IPS-18a (cell line): ENCODE results near the gene TRIM17.

Experiments
- H3K27ac ChIP-seq: one replicate; pipeline ENCODE4 v1.5.1; 2013; ENCODE audit warnings: low read length
- H3K27me3 ChIP-seq: one replicate; pipeline ENCODE4 v1.6.1; 2013; ENCODE audit warnings: mild to moderate bottlenecking, low read length; ENCODE audit not compliant: control insufficient read depth, insufficient read depth
- H3K36me3 ChIP-seq: one replicate; pipeline ENCODE4 v1.6.1; 2013; ENCODE audit warnings: low read depth, low read length; ENCODE audit not compliant: control insufficient read depth
- H3K4me1 ChIP-seq: one replicate; pipeline ENCODE4 v1.6.1; 2013; ENCODE audit warnings: low read depth, low read length; ENCODE audit not compliant: control insufficient read depth
- H3K4me3 ChIP-seq: one replicate; pipeline ENCODE4 v1.5.1; 2013; ENCODE audit warnings: low read length
- H3K9ac ChIP-seq: one replicate; pipeline ENCODE4 v1.6.1; 2013; ENCODE audit warnings: mild to moderate bottlenecking, low read length, moderate library complexity
- H3K9me3 ChIP-seq: one replicate; pipeline ENCODE4 v1.6.1; 2013; ENCODE audit warnings: low read depth, low read length; ENCODE audit not compliant: control insufficient read depth

The TRIM17 gene, protein sequence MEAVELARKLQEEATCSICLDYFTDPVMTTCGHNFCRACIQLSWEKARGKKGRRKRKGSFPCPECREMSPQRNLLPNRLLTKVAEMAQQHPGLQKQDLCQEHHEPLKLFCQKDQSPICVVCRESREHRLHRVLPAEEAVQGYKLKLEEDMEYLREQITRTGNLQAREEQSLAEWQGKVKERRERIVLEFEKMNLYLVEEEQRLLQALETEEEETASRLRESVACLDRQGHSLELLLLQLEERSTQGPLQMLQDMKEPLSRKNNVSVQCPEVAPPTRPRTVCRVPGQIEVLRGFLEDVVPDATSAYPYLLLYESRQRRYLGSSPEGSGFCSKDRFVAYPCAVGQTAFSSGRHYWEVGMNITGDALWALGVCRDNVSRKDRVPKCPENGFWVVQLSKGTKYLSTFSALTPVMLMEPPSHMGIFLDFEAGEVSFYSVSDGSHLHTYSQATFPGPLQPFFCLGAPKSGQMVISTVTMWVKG

DNA sequence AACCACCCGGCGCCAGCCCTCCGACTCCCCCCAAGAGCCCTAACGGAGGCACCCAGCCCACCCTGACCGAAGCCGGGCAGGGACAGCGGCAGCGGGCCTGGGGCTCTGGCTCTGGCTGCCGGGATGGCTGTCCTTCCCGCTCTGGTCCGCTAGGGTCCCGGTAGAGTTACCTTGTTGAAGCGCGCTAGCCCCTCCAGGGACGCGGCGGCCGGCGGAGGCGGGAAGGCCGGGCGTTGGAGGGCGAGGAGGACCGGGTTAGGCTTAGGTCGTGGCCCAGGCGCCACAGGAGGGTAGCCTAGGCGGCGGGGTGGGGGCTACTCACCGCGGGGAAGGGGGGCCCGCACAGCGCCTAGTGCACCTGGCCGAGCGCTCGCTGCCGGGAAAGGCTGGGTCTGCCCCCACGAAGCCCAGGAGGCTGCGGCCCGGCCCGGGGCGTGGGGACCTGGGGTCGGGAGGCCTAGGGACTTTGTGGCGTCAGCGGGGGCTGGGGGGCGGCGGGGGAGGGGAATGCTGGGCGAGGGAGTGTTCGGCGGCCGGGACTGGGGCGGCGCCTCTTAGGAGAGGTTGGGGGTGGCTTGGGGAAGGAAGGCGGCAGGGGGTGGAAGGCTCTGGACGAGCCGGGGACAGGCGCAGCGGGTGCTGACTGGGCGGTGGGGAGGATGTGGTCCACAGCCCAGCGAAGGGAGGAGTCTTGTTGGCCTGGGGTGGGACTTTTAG, at the start of gene TRIM17:
Gene TRIM17, minus strand, starts transcription at position 645 of the 717 bp plus-strand sequence. CDS start 1,789 bp downstream, outside the sequence.
- Histone ChIP-seq H3K4me3 (peak within 1 kb of the TSS; percentile 64), H3K36me3 (no peaks in the 10 kb centered on the region), H3K9ac (peak within 1 kb of the TSS; percentile 13), H3K9me3 (no peaks in the 10 kb centered on the region), H3K27me3 (peaks cover 73% of the 10 kb centered on the region), H3K27ac (no peak within 1 kb of the TSS), H3K4me1 (peaks cover 7% of the 10 kb centered on the region)

DNA sequence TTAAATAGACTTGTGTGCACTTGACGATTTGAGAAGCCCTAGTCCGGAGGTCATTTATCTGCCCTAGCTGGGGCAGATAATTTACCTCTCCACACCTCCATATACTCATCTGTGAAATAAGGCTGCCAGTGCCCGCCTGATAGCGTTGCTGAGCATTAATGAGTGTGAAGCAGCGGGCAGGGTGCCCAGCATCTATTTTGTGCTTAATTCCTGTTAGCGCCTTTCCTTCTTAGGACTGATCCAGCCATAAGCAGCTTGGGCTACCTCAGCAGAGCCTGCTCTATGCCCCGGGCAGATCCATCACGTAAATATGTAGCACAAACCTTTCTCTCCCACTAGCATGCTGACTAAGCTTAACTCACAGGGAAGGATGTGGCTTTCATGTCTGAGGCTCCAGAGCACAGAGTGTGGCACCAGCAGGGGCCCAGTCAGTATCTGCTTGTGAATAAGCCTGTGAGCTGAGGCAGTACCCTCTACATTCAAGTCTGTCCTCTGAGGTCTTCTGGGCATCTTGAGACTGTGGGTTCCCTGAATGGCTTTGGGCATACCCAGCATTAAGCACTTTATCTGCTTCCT, 49.0 kb upstream of the TRIM17 start:
- H3K4me1 ChIP-seq, result peaks cover 7% of the 10 kb centered on the region
- no peak overlapping the region for H3K27ac ChIP-seq
- no peaks in the 10 kb centered on the region for H3K9me3 ChIP-seq
- H3K9ac ChIP-seq, result no peak overlapping the region
- H3K27me3 ChIP-seq, result peaks cover 27% of the 10 kb centered on the region
- peak overlapping the region; percentile 68 for H3K4me3 ChIP-seq
- no peaks in the 10 kb centered on the region for H3K36me3 ChIP-seq

GRCh38 chr1:228465141-228465540, 48.5 kb upstream of the TRIM17 start:
- no peaks in the 10 kb centered on the region for H3K9me3 ChIP-seq
- H3K36me3 ChIP-seq, result no peaks in the 10 kb centered on the region
- no peak overlapping the region for H3K27ac ChIP-seq
- peaks cover 27% of the 10 kb centered on the region for H3K27me3 ChIP-seq
- peak overlapping the region; percentile 64 for H3K9ac ChIP-seq
- peak overlapping the region; percentile 68 for H3K4me3 ChIP-seq
- H3K4me1 ChIP-seq, result peaks cover 7% of the 10 kb centered on the region

DNA sequence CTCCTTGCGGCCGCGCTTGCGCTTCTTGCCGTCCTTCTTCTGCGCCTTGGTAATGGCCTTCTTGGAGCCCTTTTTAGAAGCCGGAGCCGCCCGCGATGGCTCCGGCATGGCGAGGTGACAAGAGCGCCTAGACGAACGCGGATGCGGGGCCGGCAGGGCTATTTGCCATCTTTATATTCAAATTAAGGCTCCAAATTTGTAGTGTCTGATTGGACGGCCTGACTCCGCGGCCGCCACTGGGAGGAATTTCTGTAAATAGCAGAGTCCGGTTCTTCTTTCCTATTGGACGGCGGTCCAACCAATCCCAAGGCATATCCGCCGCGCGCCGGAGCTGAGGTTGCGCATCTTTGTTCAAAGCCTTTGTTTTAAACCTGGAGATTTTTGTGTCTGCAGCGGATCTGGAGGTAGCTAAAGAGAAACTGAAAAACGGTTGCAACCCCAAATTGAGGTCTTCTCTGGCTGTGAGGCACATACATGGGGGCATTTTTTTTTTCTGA, 47.9 kb upstream of the TRIM17 start:
- no peaks in the 10 kb centered on the region for H3K9me3 ChIP-seq
- H3K9ac ChIP-seq, result peak overlapping the region; percentile 64
- H3K36me3 ChIP-seq, result no peaks in the 10 kb centered on the region
- H3K4me3 ChIP-seq, result peak overlapping the region; percentile 68
- peaks cover 7% of the 10 kb centered on the region for H3K4me1 ChIP-seq
- peaks cover 27% of the 10 kb centered on the region for H3K27me3 ChIP-seq
- no peak overlapping the region for H3K27ac ChIP-seq

- no peaks in the 10 kb centered on the region for H3K36me3 ChIP-seq
- peaks cover 7% of the 10 kb centered on the region for H3K4me1 ChIP-seq
- peaks cover 27% of the 10 kb centered on the region for H3K27me3 ChIP-seq
- H3K27ac ChIP-seq, result no peak overlapping the region
- peak overlapping the region; percentile 15 for H3K9ac ChIP-seq
- H3K4me3 ChIP-seq, result peak overlapping the region; percentile 68
- H3K9me3 ChIP-seq, result no peaks in the 10 kb centered on the region
Observed at GRCh38 chr1:228463559-228464455, 47.1 kb upstream of the TRIM17 start.

DNA sequence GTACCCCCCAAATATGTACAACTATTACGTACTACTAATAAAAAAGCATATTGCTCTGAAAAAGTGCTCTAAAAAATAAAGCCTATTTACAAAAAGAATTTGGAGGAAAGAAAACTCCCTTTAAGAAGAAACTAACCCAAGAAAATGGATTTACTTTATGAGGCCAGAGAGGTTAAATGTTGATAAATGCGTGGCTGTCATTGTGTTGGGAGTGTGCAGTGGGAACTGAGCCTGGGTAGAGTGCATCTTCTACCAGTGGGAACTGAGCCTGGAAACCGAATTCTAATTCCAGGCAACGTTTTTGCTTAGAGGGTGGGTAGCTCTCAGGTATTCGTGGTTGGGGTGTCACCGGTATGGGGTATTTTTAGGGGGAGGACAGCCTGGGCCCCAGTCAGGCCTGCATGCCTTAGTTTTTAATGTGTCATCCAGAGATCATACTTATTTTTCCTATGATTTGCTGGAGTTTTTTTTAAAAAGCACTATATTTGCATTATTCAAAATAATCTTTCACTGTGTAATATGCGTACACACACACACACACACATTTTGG, 46.4 kb upstream of the TRIM17 start:
- peaks cover 27% of the 10 kb centered on the region for H3K27me3 ChIP-seq
- peak overlapping the region; percentile 68 for H3K4me3 ChIP-seq
- no peak overlapping the region for H3K27ac ChIP-seq
- no peaks in the 10 kb centered on the region for H3K36me3 ChIP-seq
- H3K9ac ChIP-seq, result no peak overlapping the region
- peaks cover 7% of the 10 kb centered on the region for H3K4me1 ChIP-seq
- no peaks in the 10 kb centered on the region for H3K9me3 ChIP-seq

- H3K4me3 ChIP-seq, result no peak overlapping the region
- peaks cover 27% of the 10 kb centered on the region for H3K27me3 ChIP-seq
- no peaks in the 10 kb centered on the region for H3K9me3 ChIP-seq
- no peak overlapping the region for H3K27ac ChIP-seq
- no peak overlapping the region for H3K9ac ChIP-seq
- H3K36me3 ChIP-seq, result no peaks in the 10 kb centered on the region
- H3K4me1 ChIP-seq, result peaks cover 7% of the 10 kb centered on the region
Observed at GRCh38 chr1:228462560-228462959, 45.9 kb upstream of the TRIM17 start.

- Histone ChIP-seq H3K4me3 (no peak overlapping the region), H3K36me3 (no peaks in the 10 kb centered on the region), H3K27me3 (peaks cover 13% of the 10 kb centered on the region), H3K9ac (no peak overlapping the region), H3K9me3 (no peaks in the 10 kb centered on the region), H3K4me1 (peaks cover 9% of the 10 kb centered on the region), H3K27ac (no peak overlapping the region)
Observed at GRCh38 chr1:228460821-228461220, 44.2 kb upstream of the TRIM17 start.

- Histone ChIP-seq H3K27me3 (peaks cover 6% of the 10 kb centered on the region), H3K27ac (no peak overlapping the region), H3K4me3 (peak overlapping the region; percentile 97), H3K4me1 (peaks cover 14% of the 10 kb centered on the region), H3K9me3 (no peaks in the 10 kb centered on the region), H3K36me3 (no peaks in the 10 kb centered on the region), H3K9ac (peak overlapping the region; percentile 87)
Observed at GRCh38 chr1:228459091-228459993, 42.7 kb upstream of the TRIM17 start.
